HG03039 (cell line): Measurements from ENCODE around the gene NEAT1.
A peak's percentile ranks its signal among the peaks of the same experiment; 100 is the strongest.

Experiments
- ATAC-seq: cut with Tn5 transposase; IDR thresholded peaks from one replicate; pipeline ENCODE4 v1.9.1; 2021; ENCODE audit warnings: mild to moderate bottlenecking, moderate library complexity; ENCODE audit not compliant: unreplicated experiment

The NEAT1 gene

GRCh38 chr11:65421794-65422632 is 585 bp upstream of the NEAT1 start:
- ATAC-seq, result peak; percentile 27

- no peak for ATAC-seq
Measured at GRCh38 chr11:65423516-65424204, 1.1 kb downstream of the NEAT1 start.

GRCh38 chr11:65424205-65425104 is 1.9 kb downstream of the NEAT1 start:
- ATAC-seq, result no peak

- no peak for ATAC-seq
Measured at GRCh38 chr11:65425105-65425970, 2.7 kb downstream of the NEAT1 start.

GRCh38 chr11:65425971-65426838 is 3.6 kb downstream of the NEAT1 start:
- no peak for ATAC-seq

GRCh38 chr11:65426839-65427690 is 4.5 kb downstream of the NEAT1 start:
- no peak for ATAC-seq

GRCh38 chr11:65427691-65428577 is 5.3 kb downstream of the NEAT1 start:
- ATAC-seq, result no peak

- no peak for ATAC-seq
Measured at GRCh38 chr11:65428578-65429067, 6.0 kb downstream of the NEAT1 start.

GRCh38 chr11:65429068-65429681 is 6.6 kb downstream of the NEAT1 start:
- ATAC-seq, result no peak

GRCh38 chr11:65429724-65430405 is 7.3 kb downstream of the NEAT1 start:
- ATAC-seq, result no peak

- no peak for ATAC-seq
Measured at GRCh38 chr11:65430406-65431217, 8.0 kb downstream of the NEAT1 start.

- ATAC-seq, result no peak
Measured at GRCh38 chr11:65431451-65432099, 9.0 kb downstream of the NEAT1 start.

- ATAC-seq, result no peak
Measured at GRCh38 chr11:65432100-65432650, 9.6 kb downstream of the NEAT1 start.

- no peak for ATAC-seq
Measured at GRCh38 chr11:65432686-65433582, 10.3 kb downstream of the NEAT1 start.
